ENCODE measurements around the gene TMTC2. TPM values are rescaled to one million over a fixed set of nuclear protein-coding genes. Genes with fewer than 3 reads are reported as not detected.

Gene TMTC2
- total and polyA plus RNA-seq, 2 donors (not counting 3 experiments of a cell fraction or from before 2014, with no cell fraction given) = 4.1 to 7.8 TPM

GRCh38 chr12:83156815-83157214 lies 470.1 kb downstream of the TMTC2 start:
- no peaks in the 10 kb centered on the region for H4K20me1 ChIP-seq (replicated peaks; ENCODE audit: control insufficient read depth, extremely low read depth, insufficient read depth, low read length)
- no peak overlapping the region for H2AFZ ChIP-seq (ENCODE audit: low read depth, low read length)
- intact Hi-C loops (cut with micrococcal nuclease) (no loop called here), dilution Hi-C loops (cut with MboI; ENCODE audit: extremely low pct_ligation_motif_present, low sequenced_read_pairs) (no loop called here)
- no peaks in the 10 kb centered on the region for H3K79me2 ChIP-seq (ENCODE audit: control insufficient read depth, insufficient read depth, low read length)
- ChIA-PET CTCF (interaction anchor here (1.6 kb wide), 1 partner anchor 19 kb away, joined by 3 read pairs; no protein-coding TSS in a partner anchor), POLR2A (no interaction called here)
- H3K9me3 ChIP-seq (replicated peaks; ENCODE audit: control insufficient read depth, insufficient read depth, low read length) = no peaks in the 10 kb centered on the region
- no peak overlapping the region for H3K4me2 ChIP-seq (ENCODE audit: insufficient read depth, low read length)
- no peaks in the 10 kb centered on the region for H3K9me1 ChIP-seq (replicated peaks; ENCODE audit: control insufficient read depth, extremely low read depth, insufficient read depth, low read length)
- H3K4me3 ChIP-seq (replicated peaks in 1 of 3; ENCODE audit: insufficient read depth in 1 of 3, low read depth in 1 of 3, low read length in 3 of 3) = no peak overlapping the region
- FAIRE-seq (no peak), DNase-seq (ENCODE audit: low read depth, low spot score) (no peak)
- H3K9ac ChIP-seq (replicated peaks; ENCODE audit: extremely low read depth, insufficient read depth, low read length) = no peak overlapping the region
- TF ChIP-seq JUN (IDR thresholded peaks at IDR 0.05; ENCODE audit: borderline replicate concordance, insufficient read depth, insufficient read length, low read depth) (no peak), GATA2 (IDR thresholded peaks at IDR 0.05; ENCODE audit: insufficient read depth, insufficient read length, low read depth, low read length) (no peak), POLR2AphosphoS5 (IDR thresholded peaks at IDR 0.05; ENCODE audit: insufficient read depth, low read depth, low read length) (no peak), MYC (IDR thresholded peaks at IDR 0.05; ENCODE audit: low read depth, low read length) (no peak), FOS (IDR thresholded peaks at IDR 0.05; ENCODE audit: borderline replicate concordance, insufficient read depth, low read length) (no peak), POLR2A (IDR thresholded peaks at IDR 0.05; ENCODE audit: low read depth, low read length) (no peak), EZH2 (IDR thresholded peaks at IDR 0.05; ENCODE audit: borderline replicate concordance, low read depth, low read length, severe bottlenecking) (no peak), CTCF (IDR thresholded peaks at IDR 0.05; ENCODE audit: extremely low read depth in 1 of 2, insufficient read depth in 1 of 2, low read depth in 1 of 2, low read length in 2 of 2) (no peak)
- TF ChIP-seq, protein P1, sequence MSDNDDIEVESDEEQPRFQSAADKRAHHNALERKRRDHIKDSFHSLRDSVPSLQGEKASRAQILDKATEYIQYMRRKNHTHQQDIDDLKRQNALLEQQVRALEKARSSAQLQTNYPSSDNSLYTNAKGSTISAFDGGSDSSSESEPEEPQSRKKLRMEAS (IDR thresholded peaks at IDR 0.05; ENCODE audit: insufficient read depth, insufficient read length) = no peak
- no TSS peak for BruUV-seq (replicated peaks)
- H3K4me1 ChIP-seq (ENCODE audit: control insufficient read depth, extremely low read depth, insufficient read depth, low read length) = no peaks in the 10 kb centered on the region
- no peaks in the 10 kb centered on the region for H3K27me3 ChIP-seq (ENCODE audit: control insufficient read depth in 2 of 2, insufficient read depth in 2 of 2, low read length in 2 of 2)
- no peak overlapping the region for H3K27ac ChIP-seq (ENCODE audit: insufficient read depth, low read depth, low read length)
- H3K36me3 ChIP-seq (ENCODE audit: control insufficient read depth in 2 of 2, extremely low read depth in 1 of 2, insufficient read depth in 2 of 2, low read length in 2 of 2) = no peaks in the 10 kb centered on the region
